ENCODE results near the gene TBCD. TPM values are rescaled to one million over a fixed set of nuclear protein-coding genes. Genes with fewer than 3 reads are reported as not detected.

TBCD gene
- total and polyA plus RNA-seq, 2 donors, result 140 to 292 TPM

- H3K4me1 ChIP-seq (ENCODE audit: control insufficient read depth in 2 of 2, insufficient read depth in 2 of 2, low read length in 2 of 2), result peaks cover 0 to 2% of the 10 kb centered on the region in 2 donors
- WGBS, result 96% methylated on average over 36 of the region's 36 CpGs
- H3K27ac ChIP-seq (ENCODE audit: low read depth in 1 of 2, low read length in 1 of 2), result no peak overlapping the region
- no peak for DNase-seq (ENCODE audit: low read depth in 6 of 9, low spot score in 9 of 9)
- no peak overlapping the region for H3K4me3 ChIP-seq (ENCODE audit: low read length in 2 of 2)
- peaks cover 80 to 83% of the 10 kb centered on the region in 2 donors for H3K36me3 ChIP-seq (ENCODE audit: control insufficient read depth in 2 of 2, insufficient read depth in 2 of 2, low read length in 1 of 2)
- no peaks in the 10 kb centered on the region for H3K27me3 ChIP-seq (ENCODE audit: control insufficient read depth in 2 of 2, insufficient read depth in 1 of 2, low read length in 1 of 2)
- peaks cover 7 to 17% of the 10 kb centered on the region in 2 donors for H3K9me3 ChIP-seq (ENCODE audit: control insufficient read depth in 2 of 2, insufficient read depth in 1 of 2, low read length in 1 of 2)
Observed at GRCh38 chr17:82941021-82942001, 189.4 kb downstream of the TBCD start.

GRCh38 chr17:82942166-82943130 is 190.6 kb downstream of the TBCD start:
- no peak overlapping the region for H3K4me3 ChIP-seq (ENCODE audit: low read length in 2 of 2)
- no peak for DNase-seq (ENCODE audit: low read depth in 6 of 9, low spot score in 9 of 9)
- peaks cover 69 to 72% of the 10 kb centered on the region in 2 donors for H3K36me3 ChIP-seq (ENCODE audit: control insufficient read depth in 2 of 2, insufficient read depth in 2 of 2, low read length in 1 of 2)
- WGBS, result 97% methylated on average over 18 of the region's 18 CpGs
- H3K27ac ChIP-seq (ENCODE audit: low read depth in 1 of 2, low read length in 1 of 2), result no peak overlapping the region
- no peaks in the 10 kb centered on the region for H3K27me3 ChIP-seq (ENCODE audit: control insufficient read depth in 2 of 2, insufficient read depth in 1 of 2, low read length in 1 of 2)
- no peaks in the 10 kb centered on the region for H3K4me1 ChIP-seq (ENCODE audit: control insufficient read depth in 2 of 2, insufficient read depth in 2 of 2, low read length in 2 of 2)
- H3K9me3 ChIP-seq (ENCODE audit: control insufficient read depth in 2 of 2, insufficient read depth in 1 of 2, low read length in 1 of 2), result peaks cover 7 to 26% of the 10 kb centered on the region in 2 donors

DNA sequence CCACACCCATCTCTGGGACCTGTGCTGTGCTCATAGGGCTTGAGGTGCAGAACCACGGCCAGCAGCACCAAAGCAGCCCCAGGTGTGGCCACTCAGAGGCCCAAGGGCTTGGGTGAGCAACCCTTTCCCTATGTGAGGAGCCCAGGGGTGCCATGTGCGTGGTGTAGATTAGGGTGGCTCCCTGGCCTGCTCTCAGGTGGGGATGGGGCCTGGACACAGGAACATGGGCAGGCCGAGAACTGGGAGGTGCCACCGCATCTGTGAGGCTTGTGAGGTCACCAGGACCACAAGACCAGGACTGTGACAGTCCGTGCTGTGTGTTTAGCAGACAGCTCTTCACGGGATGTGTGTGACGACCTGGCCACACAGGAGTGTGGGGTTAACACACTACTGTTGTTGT is 191.5 kb downstream of the TBCD start:
- no peak overlapping the region for H3K27ac ChIP-seq (ENCODE audit: low read depth in 1 of 2, low read length in 1 of 2)
- peaks cover 7 to 33% of the 10 kb centered on the region in 2 donors for H3K9me3 ChIP-seq (ENCODE audit: control insufficient read depth in 2 of 2, insufficient read depth in 1 of 2, low read length in 1 of 2)
- WGBS, result 97% methylated on average over 7 of the region's 7 CpGs
- DNase-seq (ENCODE audit: low read depth in 6 of 9, low spot score in 9 of 9), result no peak
- no peaks in the 10 kb centered on the region for H3K4me1 ChIP-seq (ENCODE audit: control insufficient read depth in 2 of 2, insufficient read depth in 2 of 2, low read length in 2 of 2)
- H3K4me3 ChIP-seq (ENCODE audit: low read length in 2 of 2), result no peak overlapping the region
- peaks cover 60 to 63% of the 10 kb centered on the region in 2 donors for H3K36me3 ChIP-seq (ENCODE audit: control insufficient read depth in 2 of 2, insufficient read depth in 2 of 2, low read length in 1 of 2)
- no peaks in the 10 kb centered on the region for H3K27me3 ChIP-seq (ENCODE audit: control insufficient read depth in 2 of 2, insufficient read depth in 1 of 2, low read length in 1 of 2)

GRCh38 chr17:82943751-82944150 is 191.9 kb downstream of the TBCD start:
- DNase-seq (ENCODE audit: low read depth in 6 of 9, low spot score in 9 of 9), result no peak
- H3K27ac ChIP-seq (ENCODE audit: low read depth in 1 of 2, low read length in 1 of 2), result no peak overlapping the region
- no peaks in the 10 kb centered on the region for H3K4me1 ChIP-seq (ENCODE audit: control insufficient read depth in 2 of 2, insufficient read depth in 2 of 2, low read length in 2 of 2)
- H3K9me3 ChIP-seq (ENCODE audit: control insufficient read depth in 2 of 2, insufficient read depth in 1 of 2, low read length in 1 of 2), result peaks cover 7 to 34% of the 10 kb centered on the region in 2 donors
- no peak overlapping the region for H3K4me3 ChIP-seq (ENCODE audit: low read length in 2 of 2)
- 92% methylated on average over 8 of the region's 8 CpGs for WGBS
- no peaks in the 10 kb centered on the region for H3K27me3 ChIP-seq (ENCODE audit: control insufficient read depth in 2 of 2, insufficient read depth in 1 of 2, low read length in 1 of 2)
- peaks cover 58 to 59% of the 10 kb centered on the region in 2 donors for H3K36me3 ChIP-seq (ENCODE audit: control insufficient read depth in 2 of 2, insufficient read depth in 2 of 2, low read length in 1 of 2)

DNA sequence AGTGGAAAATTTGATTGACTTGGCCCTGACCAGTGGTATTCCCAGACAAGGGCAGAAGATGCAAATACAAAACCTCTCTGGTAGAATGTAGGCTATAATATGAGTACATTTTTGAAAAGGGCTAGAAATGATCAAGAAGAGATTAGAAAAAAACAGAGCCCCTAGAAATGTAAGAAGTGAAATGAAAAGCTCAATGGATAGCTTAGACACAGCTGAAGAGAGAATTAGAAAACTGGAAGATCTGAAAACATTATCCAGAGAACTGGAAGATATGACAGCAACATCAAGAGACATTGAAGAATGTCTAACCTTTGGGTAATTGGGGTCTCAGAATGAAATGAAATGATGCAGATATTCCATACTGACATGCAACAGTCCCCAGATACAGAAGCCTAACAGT is 193.1 kb downstream of the TBCD start:
- DNase-seq (ENCODE audit: low read depth in 6 of 9, low spot score in 9 of 9), result no peak
- Histone ChIP-seq H3K4me3 (ENCODE audit: low read length in 2 of 2) (no peak overlapping the region), H3K36me3 (ENCODE audit: control insufficient read depth in 2 of 2, insufficient read depth in 2 of 2, low read length in 1 of 2) (peaks cover 47 to 48% of the 10 kb centered on the region in 2 donors), H3K27me3 (ENCODE audit: control insufficient read depth in 2 of 2, insufficient read depth in 1 of 2, low read length in 1 of 2) (no peaks in the 10 kb centered on the region), H3K4me1 (ENCODE audit: control insufficient read depth in 2 of 2, insufficient read depth in 2 of 2, low read length in 2 of 2) (no peaks in the 10 kb centered on the region), H3K27ac (ENCODE audit: low read depth in 1 of 2, low read length in 1 of 2) (no peak overlapping the region), H3K9me3 (ENCODE audit: control insufficient read depth in 2 of 2, insufficient read depth in 1 of 2, low read length in 1 of 2) (peaks cover 7 to 46% of the 10 kb centered on the region in 2 donors)

- no peak overlapping the region for H3K4me3 ChIP-seq (ENCODE audit: low read length in 2 of 2)
- peaks cover 8 to 56% of the 10 kb centered on the region in 2 donors for H3K9me3 ChIP-seq (ENCODE audit: control insufficient read depth in 2 of 2, insufficient read depth in 1 of 2, low read length in 1 of 2)
- H3K27ac ChIP-seq (ENCODE audit: low read depth in 1 of 2, low read length in 1 of 2), result no peak overlapping the region
- peaks cover 37 to 42% of the 10 kb centered on the region in 2 donors for H3K36me3 ChIP-seq (ENCODE audit: control insufficient read depth in 2 of 2, insufficient read depth in 2 of 2, low read length in 1 of 2)
- no peak for DNase-seq (ENCODE audit: low read depth in 6 of 9, low spot score in 9 of 9)
- no peaks in the 10 kb centered on the region for H3K4me1 ChIP-seq (ENCODE audit: control insufficient read depth in 2 of 2, insufficient read depth in 2 of 2, low read length in 2 of 2)
- H3K27me3 ChIP-seq (ENCODE audit: control insufficient read depth in 2 of 2, insufficient read depth in 1 of 2, low read length in 1 of 2), result no peaks in the 10 kb centered on the region
Observed at GRCh38 chr17:82946081-82946480, 194.2 kb downstream of the TBCD start.

- H3K36me3 ChIP-seq (ENCODE audit: control insufficient read depth in 2 of 2, insufficient read depth in 2 of 2, low read length in 1 of 2), result peaks cover 27 to 29% of the 10 kb centered on the region in 2 donors
- H3K9me3 ChIP-seq (ENCODE audit: control insufficient read depth in 2 of 2, insufficient read depth in 1 of 2, low read length in 1 of 2), result peaks cover 10 to 67% of the 10 kb centered on the region in 2 donors
- no peaks in the 10 kb centered on the region for H3K4me1 ChIP-seq (ENCODE audit: control insufficient read depth in 2 of 2, insufficient read depth in 2 of 2, low read length in 2 of 2)
- H3K27me3 ChIP-seq (ENCODE audit: control insufficient read depth in 2 of 2, insufficient read depth in 1 of 2, low read length in 1 of 2), result no peaks in the 10 kb centered on the region
- no peak overlapping the region for H3K4me3 ChIP-seq (ENCODE audit: low read length in 2 of 2)
- no peak for DNase-seq (ENCODE audit: low read depth in 6 of 9, low spot score in 9 of 9)
- H3K27ac ChIP-seq (ENCODE audit: low read depth in 1 of 2, low read length in 1 of 2), result no peak overlapping the region
- WGBS, result 97% methylated on average over 11 of the region's 11 CpGs
Observed at GRCh38 chr17:82947051-82947991, 195.5 kb downstream of the TBCD start.

DNA sequence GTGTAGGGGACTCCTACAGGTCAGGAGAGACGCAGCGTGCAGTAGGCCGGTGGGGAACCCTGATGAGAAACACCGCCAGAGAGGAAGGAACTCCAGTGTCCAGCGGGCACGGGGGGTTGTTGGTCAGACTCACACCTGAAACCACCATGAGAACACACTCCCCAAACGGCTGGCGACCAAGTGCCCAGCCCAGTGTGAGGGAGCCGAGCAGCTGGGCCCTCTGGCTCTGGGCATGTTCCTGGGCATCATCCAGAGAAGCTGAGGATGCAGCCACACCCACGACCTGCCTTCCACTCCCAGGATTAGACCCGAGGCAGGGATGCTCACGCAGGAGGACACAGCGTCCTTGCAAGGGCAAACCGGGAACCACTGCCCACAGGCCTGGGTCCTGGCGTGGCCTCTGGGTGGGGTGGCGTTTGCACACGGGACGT is 196.2 kb downstream of the TBCD start:
- 98% methylated on average over 18 of the region's 18 CpGs for WGBS
- no peak overlapping the region for H3K27ac ChIP-seq (ENCODE audit: low read depth in 1 of 2, low read length in 1 of 2)
- peaks cover 10 to 65% of the 10 kb centered on the region in 2 donors for H3K9me3 ChIP-seq (ENCODE audit: control insufficient read depth in 2 of 2, insufficient read depth in 1 of 2, low read length in 1 of 2)
- H3K4me1 ChIP-seq (ENCODE audit: control insufficient read depth in 2 of 2, insufficient read depth in 2 of 2, low read length in 2 of 2), result no peaks in the 10 kb centered on the region
- no peak overlapping the region for H3K4me3 ChIP-seq (ENCODE audit: low read length in 2 of 2)
- H3K27me3 ChIP-seq (ENCODE audit: control insufficient read depth in 2 of 2, insufficient read depth in 1 of 2, low read length in 1 of 2), result no peaks in the 10 kb centered on the region
- H3K36me3 ChIP-seq (ENCODE audit: control insufficient read depth in 2 of 2, insufficient read depth in 2 of 2, low read length in 1 of 2), result peaks cover 20 to 22% of the 10 kb centered on the region in 2 donors
- DNase-seq (ENCODE audit: low read depth in 6 of 9, low spot score in 9 of 9), result no peak
